RWPE1 (cell line): ENCODE results near the gene GSG1L.

Experiments
- CTCF ChIA-PET: fragments of 350-600 bp; sonication (Branson Sonifier 250); formaldehyde crosslinking; extraction: SDS; loops from one replicate; lab custom pipeline; 2021; lab: Yijun Ruan, JAX
- POLR2A ChIA-PET: fragments of 400-600 bp; formaldehyde crosslinking; extraction: SDS; loops from one replicate; lab custom pipeline; 2020; ENCODE audit warnings: antibody characterized with exemption; ENCODE audit not compliant: low non-redundant PET; lab: Yijun Ruan, JAX
- DNase-seq: peaks from one replicate; pipeline ENCODE4 v3.0.0; 2012; ENCODE audit warnings: low spot score
- H3K27ac ChIP-seq: fragments of 450-650 bp; 2 replicates; pipeline ENCODE4 v1.5.1; 2017
- TF ChIP-seq, protein P1 (sequence below): fragments of 450-650 bp; conservative IDR thresholded peaks from 2 replicates; pipeline ENCODE4 v1.5.1; 2017; ENCODE audit warnings: low read depth, mild to moderate bottlenecking

The GSG1L gene

DNA sequence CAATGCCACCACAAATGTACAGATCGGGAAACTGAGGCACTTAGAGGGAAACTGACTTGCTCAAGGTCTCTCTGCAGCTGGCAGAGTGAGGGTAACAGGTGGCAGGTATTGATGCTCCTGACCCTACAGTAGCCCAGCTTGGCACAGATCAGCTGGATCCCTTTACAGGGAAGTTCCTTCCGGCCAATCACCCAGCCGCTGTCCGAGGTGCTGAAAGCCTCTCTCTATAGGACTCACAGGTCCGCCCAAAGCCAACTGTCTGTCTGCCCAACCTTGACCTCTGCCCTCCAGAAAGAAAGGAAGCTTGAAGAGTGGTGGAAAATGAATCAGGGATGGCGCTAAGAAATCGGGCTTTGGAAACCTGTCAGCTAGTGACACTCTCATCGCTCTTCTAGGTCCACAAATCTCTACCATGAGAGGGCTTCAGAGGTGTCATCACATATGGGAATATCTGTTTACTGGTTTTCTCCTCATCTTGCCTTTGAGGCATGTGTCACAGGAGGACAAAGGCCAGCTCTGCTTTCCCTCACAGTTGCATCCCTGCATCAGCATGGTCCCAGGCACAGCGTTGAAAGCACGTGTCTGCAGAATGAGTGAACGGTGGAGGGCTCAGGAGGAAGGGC is 267.4 kb downstream of the GSG1L start:
- ChIA-PET CTCF (no interaction called here), POLR2A (no interaction called here)
- TF ChIP-seq, protein P1, sequence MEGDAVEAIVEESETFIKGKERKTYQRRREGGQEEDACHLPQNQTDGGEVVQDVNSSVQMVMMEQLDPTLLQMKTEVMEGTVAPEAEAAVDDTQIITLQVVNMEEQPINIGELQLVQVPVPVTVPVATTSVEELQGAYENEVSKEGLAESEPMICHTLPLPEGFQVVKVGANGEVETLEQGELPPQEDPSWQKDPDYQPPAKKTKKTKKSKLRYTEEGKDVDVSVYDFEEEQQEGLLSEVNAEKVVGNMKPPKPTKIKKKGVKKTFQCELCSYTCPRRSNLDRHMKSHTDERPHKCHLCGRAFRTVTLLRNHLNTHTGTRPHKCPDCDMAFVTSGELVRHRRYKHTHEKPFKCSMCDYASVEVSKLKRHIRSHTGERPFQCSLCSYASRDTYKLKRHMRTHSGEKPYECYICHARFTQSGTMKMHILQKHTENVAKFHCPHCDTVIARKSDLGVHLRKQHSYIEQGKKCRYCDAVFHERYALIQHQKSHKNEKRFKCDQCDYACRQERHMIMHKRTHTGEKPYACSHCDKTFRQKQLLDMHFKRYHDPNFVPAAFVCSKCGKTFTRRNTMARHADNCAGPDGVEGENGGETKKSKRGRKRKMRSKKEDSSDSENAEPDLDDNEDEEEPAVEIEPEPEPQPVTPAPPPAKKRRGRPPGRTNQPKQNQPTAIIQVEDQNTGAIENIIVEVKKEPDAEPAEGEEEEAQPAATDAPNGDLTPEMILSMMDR, result no peak
- peak; percentile 25 for DNase-seq
- H3K27ac ChIP-seq, result no peak overlapping the region

DNA sequence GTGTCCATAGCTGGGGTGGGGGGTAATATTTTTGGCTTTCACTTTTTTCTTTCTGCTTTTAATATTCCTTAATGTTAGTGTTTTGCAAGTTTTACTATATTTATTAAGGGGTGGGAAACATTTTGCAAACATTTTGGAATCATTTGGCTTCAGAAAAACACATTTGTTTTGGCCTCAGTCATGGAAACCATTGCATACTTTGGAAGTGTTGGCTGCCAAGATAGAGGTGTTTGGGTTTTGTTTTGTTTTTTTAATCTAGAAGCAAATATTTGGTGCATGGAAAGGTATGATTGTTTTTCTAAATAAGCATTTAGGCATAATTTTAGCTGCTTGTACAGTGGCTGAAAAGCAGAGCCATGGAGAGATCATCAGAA is 270.3 kb downstream of the GSG1L start:
- DNase-seq, result no peak
- POLR2A ChIA-PET, result interaction anchor here (0.6 kb wide), 1 partner anchor 251 kb away, joined by 3 read pairs; no protein-coding TSS in a partner anchor
- no peak overlapping the region for H3K27ac ChIP-seq
- TF ChIP-seq, protein P1, result no peak
- CTCF ChIA-PET, result interaction anchor here (0.6 kb wide), 1 partner anchor 162 kb away, joined by 6 read pairs; no protein-coding TSS in a partner anchor

DNA sequence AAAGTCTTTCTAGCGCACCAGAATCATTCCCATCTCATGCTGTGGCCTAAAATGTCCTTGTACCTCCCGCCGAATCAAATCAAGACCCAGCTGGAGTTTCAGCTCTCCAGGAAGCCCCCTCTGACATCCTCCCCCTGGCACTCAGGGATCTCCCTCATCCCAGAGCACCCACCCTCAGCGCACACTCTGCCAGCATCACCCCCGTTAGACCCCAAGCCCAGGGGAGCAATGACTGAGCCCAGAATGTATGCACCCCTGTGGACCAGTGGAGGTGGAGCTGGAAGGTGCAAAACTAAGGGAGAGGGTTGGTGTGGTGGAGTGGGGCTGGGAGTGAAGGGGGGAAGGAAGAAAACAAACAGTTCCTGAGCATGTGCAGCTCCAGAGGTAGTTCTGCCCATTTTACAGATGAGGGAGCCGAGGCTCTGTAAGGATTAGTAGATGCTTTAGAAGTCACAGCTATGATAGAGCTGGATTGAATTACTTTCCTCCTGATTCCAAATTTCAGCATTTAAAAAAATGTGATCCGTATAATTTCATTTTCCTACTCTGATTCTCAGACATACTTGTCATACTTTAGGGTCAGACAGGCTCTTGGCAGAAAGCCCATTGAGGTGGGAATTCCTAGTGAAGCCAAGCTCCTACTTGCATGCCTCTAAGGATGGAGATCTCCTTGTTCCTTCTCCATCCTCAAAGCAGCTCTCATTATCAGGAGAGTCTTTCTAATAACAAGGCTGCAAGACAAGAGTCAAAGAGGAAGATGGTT is 270.8 kb downstream of the GSG1L start:
- H3K27ac ChIP-seq, result no peak overlapping the region
- CTCF ChIA-PET, result interaction anchor here (0.6 kb wide), 2 partner anchors 162 to 341 kb away, joined by 4 to 6 read pairs; no protein-coding TSS in a partner anchor
- POLR2A ChIA-PET, result interaction anchor here (0.6 kb wide), 1 partner anchor 251 kb away, joined by 3 read pairs; no protein-coding TSS in a partner anchor
- TF ChIP-seq, protein P1, result no peak
- no peak for DNase-seq

DNA sequence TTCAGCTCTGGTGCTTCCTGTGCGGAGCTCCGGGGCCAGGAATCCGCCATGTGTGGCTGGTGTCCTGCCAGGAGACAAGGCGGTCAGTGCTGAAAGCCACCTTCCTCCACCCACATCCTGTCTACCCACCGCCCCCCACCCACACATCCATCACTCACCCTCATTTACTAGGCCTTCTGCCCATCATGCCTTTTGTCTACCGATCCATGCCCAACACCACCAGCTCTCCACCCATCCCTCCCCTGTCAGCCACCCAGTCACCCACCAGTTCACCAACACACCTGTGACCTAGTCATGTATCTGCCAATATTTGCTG is 272.2 kb downstream of the GSG1L start:
- DNase-seq, result no peak
- TF ChIP-seq, protein P1, result no peak
- H3K27ac ChIP-seq, result no peak overlapping the region
- ChIA-PET POLR2A (no interaction called here), CTCF (no interaction called here)

DNA sequence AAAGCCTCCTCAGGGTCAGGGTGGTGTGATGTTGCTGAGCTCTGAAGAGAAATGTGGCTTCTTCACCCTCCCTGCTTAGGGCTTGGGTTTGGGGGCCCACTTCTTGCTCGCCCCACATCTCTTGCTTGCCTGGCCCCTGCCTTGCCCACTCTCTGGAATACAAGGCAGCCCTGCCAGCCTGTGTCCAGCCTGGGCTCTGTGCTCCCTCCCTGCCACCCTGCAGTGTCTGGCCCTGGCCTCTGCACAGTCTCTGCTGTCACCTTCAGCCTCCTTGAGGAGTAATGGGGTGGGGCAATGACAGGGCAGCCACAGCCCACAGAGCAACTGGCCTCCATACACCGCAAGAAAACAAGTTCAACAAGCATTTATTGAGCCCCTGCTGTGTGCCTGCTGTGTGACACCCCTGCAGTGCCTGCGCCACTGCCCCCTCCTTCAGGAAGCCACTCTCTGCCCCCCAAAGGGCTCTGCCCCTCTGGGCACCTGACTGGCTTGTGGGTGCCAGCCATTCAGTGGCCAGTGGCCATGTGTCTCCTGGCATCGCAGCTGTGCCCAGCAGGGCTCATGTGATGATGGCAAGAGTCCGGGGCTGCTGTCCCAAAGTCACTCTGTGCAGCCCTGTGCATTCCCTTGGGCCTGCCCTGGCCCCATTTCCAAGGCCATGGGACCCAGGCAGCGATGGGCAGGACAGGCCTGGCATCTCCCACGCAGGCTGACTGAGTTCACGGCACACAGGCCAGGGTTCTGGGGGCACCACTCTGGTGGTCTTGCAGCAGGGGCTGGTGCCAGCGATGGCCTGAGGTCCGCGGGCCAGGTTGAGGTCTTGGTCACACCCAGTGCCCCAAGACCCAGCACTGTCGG is 272.7 kb downstream of the GSG1L start:
- H3K27ac ChIP-seq, result no peak overlapping the region
- POLR2A ChIA-PET, result no interaction called here
- DNase-seq, result no peak
- TF ChIP-seq, protein P1, result no peak
- CTCF ChIA-PET, result interaction anchor here (0.7 kb wide), 1 partner anchor 196 kb away, joined by 3 read pairs; no protein-coding TSS in a partner anchor
